Measurements from ENCODE around the gene RELN.

DNA sequence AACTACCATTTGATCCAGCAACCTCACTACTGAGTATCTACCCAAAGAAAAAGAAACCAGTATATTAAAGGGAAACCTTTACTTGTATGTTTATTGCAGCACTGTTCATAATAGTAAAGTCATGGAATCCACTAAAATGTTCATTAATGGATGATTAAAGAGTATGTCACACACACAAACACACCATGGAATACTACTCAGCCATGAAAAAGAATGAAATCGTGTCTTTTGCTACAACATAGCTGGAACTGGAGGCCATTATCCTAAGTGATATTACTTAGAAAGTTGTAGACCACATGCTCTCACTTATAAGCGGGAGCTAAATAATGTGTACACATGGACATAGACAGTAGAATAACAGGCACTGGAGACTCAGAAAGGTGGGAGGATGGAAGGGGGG lies 340.4 kb downstream of the RELN start:
- TF ChIP-seq, protein P1, sequence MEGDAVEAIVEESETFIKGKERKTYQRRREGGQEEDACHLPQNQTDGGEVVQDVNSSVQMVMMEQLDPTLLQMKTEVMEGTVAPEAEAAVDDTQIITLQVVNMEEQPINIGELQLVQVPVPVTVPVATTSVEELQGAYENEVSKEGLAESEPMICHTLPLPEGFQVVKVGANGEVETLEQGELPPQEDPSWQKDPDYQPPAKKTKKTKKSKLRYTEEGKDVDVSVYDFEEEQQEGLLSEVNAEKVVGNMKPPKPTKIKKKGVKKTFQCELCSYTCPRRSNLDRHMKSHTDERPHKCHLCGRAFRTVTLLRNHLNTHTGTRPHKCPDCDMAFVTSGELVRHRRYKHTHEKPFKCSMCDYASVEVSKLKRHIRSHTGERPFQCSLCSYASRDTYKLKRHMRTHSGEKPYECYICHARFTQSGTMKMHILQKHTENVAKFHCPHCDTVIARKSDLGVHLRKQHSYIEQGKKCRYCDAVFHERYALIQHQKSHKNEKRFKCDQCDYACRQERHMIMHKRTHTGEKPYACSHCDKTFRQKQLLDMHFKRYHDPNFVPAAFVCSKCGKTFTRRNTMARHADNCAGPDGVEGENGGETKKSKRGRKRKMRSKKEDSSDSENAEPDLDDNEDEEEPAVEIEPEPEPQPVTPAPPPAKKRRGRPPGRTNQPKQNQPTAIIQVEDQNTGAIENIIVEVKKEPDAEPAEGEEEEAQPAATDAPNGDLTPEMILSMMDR (IDR thresholded peaks at IDR 0.05) = no peak
- no peak for TF ChIP-seq POLR2A (IDR thresholded peaks at IDR 0.05)
